Inflammatory macrophage treated with lipopolysaccharide for 1 hour (primary cell): ENCODE measurements around the gene MAGI1.
A peak's percentile ranks its signal among the peaks of the same experiment; 100 is the strongest.
"Not testable (repeated sequence)": the region's sequence is repeated elsewhere in the genome, so short reads cannot be mapped to it uniquely, and the experiment has no call there.

Source experiments
- DNase-seq, 2 donors: peaks; one replicate each; pipeline ENCODE4 v3.0.0-alpha.2; 2020 to 2022

Gene MAGI1

DNA sequence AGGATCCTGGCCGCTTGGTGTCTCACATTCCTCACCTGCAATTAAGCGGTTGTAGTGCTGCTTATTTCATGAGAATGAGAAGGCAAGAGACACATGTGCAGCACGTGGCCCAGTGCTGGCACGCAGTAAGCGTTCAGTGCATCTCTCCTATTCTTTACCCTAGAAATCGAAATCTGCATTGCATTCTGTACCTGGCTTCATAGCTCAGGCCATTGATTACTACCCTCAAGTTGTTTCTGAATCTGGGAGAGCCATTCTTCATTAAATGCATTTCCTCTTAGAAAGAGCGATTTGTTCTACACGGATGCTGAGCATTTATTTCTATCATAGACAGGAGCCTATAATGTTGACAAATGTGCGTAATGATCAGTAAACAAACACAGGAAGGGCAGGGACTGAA is 168.9 kb downstream of the MAGI1 start:
- DNase-seq = no peak

GRCh38 chr3:65867463-65868210 is 171.1 kb downstream of the MAGI1 start:
- DNase-seq = no peak

- no peak for DNase-seq
These were observed 174.3 kb downstream of the MAGI1 start for GRCh38 chr3:65864357-65864904.

- no peak for DNase-seq
These were observed 177.0 kb downstream of the MAGI1 start for GRCh38 chr3:65861718-65862117.

- DNase-seq = not testable (repeated sequence)
These were observed 179.1 kb downstream of the MAGI1 start for GRCh38 chr3:65859612-65860011.

GRCh38 chr3:65858749-65859148 is 180.0 kb downstream of the MAGI1 start:
- no peak for DNase-seq

DNA sequence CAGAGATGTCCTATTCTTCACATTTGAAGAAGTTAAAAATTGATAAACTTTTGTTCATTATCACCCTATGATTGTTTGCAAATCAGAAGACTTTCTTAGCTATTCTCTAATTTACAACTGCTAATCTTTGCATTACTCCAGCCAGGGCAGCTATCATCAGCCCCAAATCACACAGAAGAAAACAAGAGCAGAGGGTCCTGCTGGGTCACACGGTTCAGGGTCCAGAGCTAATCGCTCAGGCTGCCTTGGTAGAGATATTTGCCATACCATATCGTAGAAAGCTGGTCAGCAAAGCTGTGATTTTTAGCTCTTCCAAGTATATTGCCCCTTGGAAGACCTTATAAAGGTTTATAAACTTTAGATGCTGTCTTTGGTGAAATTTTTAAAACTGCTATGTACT is 181.4 kb downstream of the MAGI1 start:
- no peak for DNase-seq

GRCh38 chr3:65856907-65857306 is 181.8 kb downstream of the MAGI1 start:
- DNase-seq = no peak

- no peak for DNase-seq
These were observed 183.2 kb downstream of the MAGI1 start for GRCh38 chr3:65855370-65856100.

DNA sequence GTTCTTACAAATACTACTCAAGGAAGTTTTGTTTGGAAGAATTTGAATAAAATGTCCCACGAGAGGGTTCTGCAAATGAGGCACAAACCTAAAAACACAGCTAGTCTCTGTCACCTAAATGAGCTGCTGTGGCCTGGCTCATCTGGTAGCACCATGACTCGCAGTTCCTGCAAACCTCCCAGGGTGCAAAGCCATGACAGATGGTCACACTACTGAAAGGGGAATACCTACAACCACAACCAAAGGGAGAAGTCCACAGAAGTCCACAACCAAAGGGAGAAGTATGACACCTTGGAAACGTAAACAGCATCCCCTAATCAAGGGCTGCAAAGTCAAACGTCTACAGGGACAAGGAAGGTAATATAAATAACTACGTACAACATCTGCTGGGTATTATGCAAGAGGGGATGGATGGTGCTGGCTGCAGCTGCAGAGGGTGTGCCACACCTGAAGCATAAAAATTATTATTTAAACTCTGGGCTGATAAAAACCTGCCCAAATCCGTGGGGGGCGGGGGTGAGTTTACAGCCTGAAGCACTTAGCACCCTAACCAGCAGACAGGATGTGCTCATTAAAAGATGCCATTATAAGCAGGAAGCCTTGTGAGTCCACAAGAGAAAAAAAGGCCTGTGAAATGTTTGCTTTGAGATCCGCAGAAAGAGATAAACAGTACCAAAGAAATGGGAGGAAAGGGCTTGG is 184.0 kb downstream of the MAGI1 start:
- DNase-seq = peak in 1 of 2 donors; percentile 0

DNA sequence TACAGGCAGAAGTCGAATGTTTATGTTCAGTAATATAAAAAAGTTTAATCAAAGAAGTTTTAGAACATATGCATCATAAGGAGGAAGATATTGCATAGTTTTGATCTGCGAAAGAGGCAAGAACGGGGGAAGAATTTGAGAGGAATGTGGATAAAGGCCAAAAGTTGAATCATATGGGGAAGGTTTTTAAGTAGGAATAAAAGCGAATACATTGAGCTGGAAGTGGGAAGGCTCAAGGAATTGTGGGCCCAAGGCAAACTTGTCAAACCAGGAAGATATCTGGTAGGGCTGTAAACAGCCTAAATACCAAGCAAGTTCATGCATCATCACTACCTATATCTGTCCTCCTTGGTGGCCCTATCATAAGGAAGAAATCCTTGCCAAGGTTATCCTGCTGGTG is 186.9 kb downstream of the MAGI1 start:
- no peak for DNase-seq

GRCh38 chr3:65850261-65850660 is 188.5 kb downstream of the MAGI1 start:
- no peak for DNase-seq

GRCh38 chr3:65848024-65848423 is 190.7 kb downstream of the MAGI1 start:
- DNase-seq = no peak

DNA sequence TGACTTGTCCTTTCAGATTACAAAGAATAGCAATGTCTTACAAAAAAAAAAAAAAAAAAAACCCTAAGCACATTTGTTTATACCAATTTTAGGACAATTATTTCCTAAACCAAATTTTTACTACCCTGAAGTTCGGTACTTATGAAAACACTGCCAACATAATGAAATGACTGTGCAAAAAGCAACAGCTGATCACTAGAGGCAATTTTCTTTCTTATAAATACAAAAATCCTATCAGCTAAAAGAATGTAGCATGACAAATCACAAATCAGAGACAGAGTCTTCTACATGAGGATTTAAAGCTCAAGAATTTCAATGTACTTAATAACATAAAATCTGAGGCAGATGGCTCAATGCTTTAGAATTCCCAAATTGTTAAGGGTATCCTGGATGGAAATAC is 191.8 kb downstream of the MAGI1 start:
- DNase-seq = no peak

DNA sequence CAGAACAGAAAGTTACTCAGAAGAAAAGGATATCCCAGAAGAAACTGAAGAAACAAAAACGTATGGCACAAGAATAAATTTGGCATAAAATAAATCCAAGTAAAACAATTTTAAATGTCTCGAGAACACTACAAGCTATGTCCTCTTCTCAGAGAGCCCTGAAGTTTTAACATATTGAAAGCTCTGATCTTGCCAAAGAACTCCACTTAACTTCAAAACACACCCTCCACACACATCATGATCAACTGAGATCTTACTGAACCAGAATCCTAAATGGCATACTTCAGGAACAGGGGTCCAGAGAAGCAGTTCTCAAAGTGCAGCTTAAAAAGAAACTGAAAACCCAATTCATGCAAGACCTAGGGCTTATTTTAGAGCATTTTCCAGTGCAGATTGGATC is 194.3 kb downstream of the MAGI1 start:
- DNase-seq = no peak

DNA sequence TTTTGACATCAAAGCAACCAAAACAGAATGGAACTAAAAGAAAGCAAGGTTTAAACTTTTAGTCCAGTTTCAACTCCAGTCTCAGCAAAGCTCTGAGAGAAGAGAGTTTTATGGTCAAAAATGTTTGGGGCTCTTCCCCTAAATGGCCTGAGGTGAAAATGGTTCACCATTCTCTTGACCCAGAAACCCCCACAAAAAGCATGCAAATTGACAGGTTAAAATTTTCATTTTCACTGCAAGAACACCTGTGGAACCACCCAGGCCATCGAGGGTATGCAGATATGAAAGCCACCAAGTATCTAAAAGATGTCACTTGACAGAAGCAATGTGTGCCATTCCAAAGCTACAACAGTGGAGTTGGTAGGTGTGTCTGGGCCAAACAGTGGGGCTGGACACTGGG is 195.0 kb downstream of the MAGI1 start:
- no peak for DNase-seq

DNA sequence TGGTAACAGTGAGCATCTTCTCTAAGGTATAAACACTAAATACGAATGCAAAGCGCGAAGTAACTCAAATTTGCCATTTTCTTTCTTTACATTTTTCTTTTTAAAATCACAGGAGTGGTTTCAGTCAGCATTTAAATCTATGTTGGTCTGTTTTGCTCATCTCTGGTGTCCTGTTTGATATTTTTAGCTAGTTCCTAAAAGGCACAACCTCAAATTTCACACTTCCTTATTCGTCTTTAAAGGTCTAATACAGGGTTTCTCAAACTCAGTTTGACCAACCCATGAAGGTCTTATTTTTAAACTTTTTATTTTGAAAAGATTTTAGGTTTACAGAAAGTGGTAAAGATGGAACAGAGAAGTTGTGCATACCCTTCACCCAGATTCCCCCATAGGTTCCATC is 201.1 kb downstream of the MAGI1 start:
- DNase-seq = no peak

GRCh38 chr3:65836047-65836446 is 202.7 kb downstream of the MAGI1 start:
- DNase-seq = no peak

DNA sequence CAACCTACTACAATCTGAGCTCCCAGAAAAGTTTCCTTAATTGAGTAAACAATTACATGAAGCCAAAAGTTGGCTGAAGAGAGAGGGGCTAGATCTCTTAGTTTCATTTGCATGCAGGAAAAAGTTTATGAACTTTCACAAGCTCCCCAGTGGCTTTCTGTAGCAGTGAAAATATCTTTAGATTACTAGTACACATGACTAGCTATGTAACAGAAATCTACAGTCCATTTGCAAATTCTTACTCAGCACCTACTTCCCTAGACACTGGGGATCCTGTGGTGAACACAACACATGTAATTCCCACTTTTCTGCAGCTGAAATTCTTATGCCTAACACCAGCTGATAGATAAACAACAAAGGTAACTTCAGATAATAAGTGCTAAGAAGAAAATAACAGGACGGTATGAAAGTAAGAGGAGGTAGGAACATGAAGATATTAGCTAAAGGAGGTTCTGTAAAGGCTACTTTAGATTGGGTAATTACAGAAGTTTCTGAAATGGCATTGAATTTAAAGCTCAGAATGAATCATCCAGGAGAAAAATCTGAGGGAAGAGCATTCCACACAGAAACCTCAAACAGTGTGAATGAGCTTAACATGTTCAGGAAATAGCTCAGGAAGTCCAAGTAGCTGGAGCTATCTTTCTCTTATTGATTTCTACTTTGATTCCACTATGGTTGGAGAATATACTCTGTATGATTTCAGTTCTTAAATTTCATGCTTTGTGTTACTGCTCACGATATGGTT is 204.8 kb downstream of the MAGI1 start:
- DNase-seq = no peak

GRCh38 chr3:65831733-65832425 is 206.8 kb downstream of the MAGI1 start:
- DNase-seq = no peak

- DNase-seq = no peak
These were observed 207.6 kb downstream of the MAGI1 start for GRCh38 chr3:65830948-65831732.
